Right hindlimb (tissue), 1 donor: ENCODE data around the gene CPM.
"Not testable (repeated sequence)": the region's sequence is repeated elsewhere in the genome, so short reads cannot be mapped to it uniquely, and the experiment has no call there.

Source experiments
- DNase-seq: peaks from one replicate; pipeline ENCODE4 v3.0.0-alpha.2; 2018

CPM gene

GRCh38 chr12:68876461-68876860, 56.5 kb downstream of the CPM start:
- no peak for DNase-seq

GRCh38 chr12:68873316-68873715, 59.7 kb downstream of the CPM start:
- no peak for DNase-seq

GRCh38 chr12:68871921-68872320, 61.0 kb downstream of the CPM start:
- no peak for DNase-seq

GRCh38 chr12:68871396-68871795, 61.6 kb downstream of the CPM start:
- DNase-seq, result no peak

- DNase-seq, result no peak
These were observed 62.5 kb downstream of the CPM start for GRCh38 chr12:68870443-68870842.

GRCh38 chr12:68870011-68870410, 63.0 kb downstream of the CPM start:
- no peak for DNase-seq

GRCh38 chr12:68868043-68868790, 64.8 kb downstream of the CPM start:
- no peak for DNase-seq

- no peak for DNase-seq
These were observed 65.4 kb downstream of the CPM start for GRCh38 chr12:68867606-68868005.

GRCh38 chr12:68866950-68867349, 66.0 kb downstream of the CPM start:
- no peak for DNase-seq

GRCh38 chr12:68865399-68866164, 67.4 kb downstream of the CPM start:
- DNase-seq, result no peak

- DNase-seq, result no peak
These were observed 68.4 kb downstream of the CPM start for GRCh38 chr12:68864604-68865003.

GRCh38 chr12:68863886-68864454, 69.0 kb downstream of the CPM start:
- DNase-seq, result not testable (repeated sequence)

- no peak for DNase-seq
These were observed 69.7 kb downstream of the CPM start for GRCh38 chr12:68863109-68863770.

- DNase-seq, result no peak
These were observed 71.1 kb downstream of the CPM start for GRCh38 chr12:68861890-68862289.

- no peak for DNase-seq
These were observed 76.5 kb downstream of the CPM start for GRCh38 chr12:68856510-68856909.

GRCh38 chr12:68855771-68856170, 77.2 kb downstream of the CPM start:
- no peak for DNase-seq

- DNase-seq, result no peak
These were observed 77.9 kb downstream of the CPM start for GRCh38 chr12:68855111-68855510.

GRCh38 chr12:68854554-68854953, 78.4 kb downstream of the CPM start:
- DNase-seq, result no peak

GRCh38 chr12:68854078-68854468, 78.9 kb downstream of the CPM start:
- no peak for DNase-seq

GRCh38 chr12:68853396-68854077, 79.4 kb downstream of the CPM start:
- DNase-seq, result no peak

- DNase-seq, result no peak
These were observed 81.2 kb downstream of the CPM start for GRCh38 chr12:68851592-68852306.

GRCh38 chr12:68850390-68850789, 82.6 kb downstream of the CPM start:
- DNase-seq, result no peak
